Left lung (tissue), 10 donors: ENCODE results near the gene CRCP. TPM values are rescaled to one million over a fixed set of nuclear protein-coding genes. Genes with fewer than 3 reads are reported as not detected.

ENCODE experiments used
- ATAC-seq: fragments of 200-7000 bp; cut with Tn5 transposase; one replicate; pipeline ENCODE4 v1.9.1; 2020; ENCODE audit warnings: moderate library complexity
- DNase-seq, 4 donors: peaks; one replicate each; pipeline ENCODE4 v3.0.0-alpha.2; 2013 to 2020
- H3K27ac ChIP-seq, 2 donors: fragments of 200-600 bp; sonication (generic) in 1 of 2; one replicate each; pipeline versions ENCODE4 v1.5.0 to v1.8.0; 2020 to 2021
- H3K27me3 ChIP-seq, 2 donors: fragments of 200-600 bp; sonication (generic) in 1 of 2; one replicate each; pipeline versions ENCODE4 v1.5.0 to v1.8.0; 2020 to 2021
- H3K36me3 ChIP-seq, 2 donors: fragments of 200-600 bp; sonication (generic) in 1 of 2; one replicate each; pipeline versions ENCODE4 v1.5.0 to v1.8.0; 2020 to 2021
- H3K4me1 ChIP-seq, 2 donors: fragments of 200-600 bp; one replicate each; pipeline ENCODE4 v1.8.0; 2021
- H3K4me3 ChIP-seq, 2 donors: fragments of 200-600 bp; sonication (generic) in 1 of 2; one replicate each; pipeline versions ENCODE4 v1.5.0 to v1.8.0; 2020 to 2021; ENCODE audit warnings: mild to moderate bottlenecking in 1 of 2
- H3K9me3 ChIP-seq, 2 donors: fragments of 200-600 bp; sonication (generic) in 1 of 2; one replicate each; pipeline versions ENCODE4 v1.5.0 to v1.8.0; 2020 to 2021
- intact Hi-C, 2 donors: fragments of 100-400 bp; cut with DNase I; formaldehyde crosslinking; loops; one replicate each; pipeline versions ENCODE4 v1.11.2 to v1.14.2; 2022
- polyA plus RNA-seq, 6 donors: library from polyadenylated mRNA; unstranded; fragments of 120-200 nt; gene quantifications; one replicate each; pipeline ENCODE4 v1.2.1, GENCODE V29; 2013; ENCODE audit not compliant: insufficient read length in 6 of 6
- total RNA-seq, 2 donors: library from RNA; stranded (reverse); fragmentation: NEBNext Ultra II Directional; extraction: Animal tissue kit (Norgen Biotek cat#: 25700); gene quantifications; one replicate each; pipeline ENCODE4 v1.2.1, GENCODE V29; 2021
- TF ChIP-seq, protein P1 (sequence below), 2 donors: fragments of 200-600 bp; sonication (generic) in 1 of 2; IDR thresholded peaks; one replicate each; pipeline versions ENCODE4 v1.5.0 to v1.8.0; 2021; ENCODE audit warnings: antibody characterized with exemption in 2 of 2
- donor health status: DM: no; HTN: yes; CAD: no.
- donor health status: DM: no; HTN: no; CAD: no.

CRCP gene
- total and polyA plus RNA-seq, 8 donors = 27.1 to 36.0 (median 33.9) TPM

DNA sequence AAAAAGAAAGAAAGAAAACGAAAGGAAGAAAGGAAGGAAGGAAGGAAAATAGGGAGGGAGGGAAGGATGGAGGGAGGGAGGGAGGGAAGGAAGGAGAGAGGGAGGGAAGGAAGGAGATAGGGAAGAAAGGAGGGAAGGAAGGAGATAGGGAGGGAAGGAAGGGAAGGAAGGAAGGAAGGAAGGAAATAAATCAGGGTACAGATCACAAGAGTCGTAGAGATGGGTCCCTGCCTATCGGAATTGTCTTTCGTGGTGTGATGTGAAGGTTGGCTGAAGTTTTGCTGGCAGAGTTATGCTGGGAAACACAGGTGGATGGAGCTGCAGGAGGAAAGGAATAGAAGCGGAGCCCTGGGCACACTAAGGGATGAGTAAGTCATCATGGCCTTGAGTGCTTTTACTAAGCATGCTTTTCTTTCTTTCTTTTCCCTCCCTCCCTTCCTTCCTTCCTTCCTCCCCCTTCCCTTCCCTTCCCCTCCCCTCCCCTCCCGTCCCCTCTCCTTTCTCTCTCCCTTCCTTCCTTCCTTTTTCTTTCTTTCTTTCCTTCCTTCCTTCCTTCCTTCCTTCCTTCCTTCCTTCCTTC lies 78.6 kb downstream of the CRCP start:
- TF ChIP-seq, protein P1, sequence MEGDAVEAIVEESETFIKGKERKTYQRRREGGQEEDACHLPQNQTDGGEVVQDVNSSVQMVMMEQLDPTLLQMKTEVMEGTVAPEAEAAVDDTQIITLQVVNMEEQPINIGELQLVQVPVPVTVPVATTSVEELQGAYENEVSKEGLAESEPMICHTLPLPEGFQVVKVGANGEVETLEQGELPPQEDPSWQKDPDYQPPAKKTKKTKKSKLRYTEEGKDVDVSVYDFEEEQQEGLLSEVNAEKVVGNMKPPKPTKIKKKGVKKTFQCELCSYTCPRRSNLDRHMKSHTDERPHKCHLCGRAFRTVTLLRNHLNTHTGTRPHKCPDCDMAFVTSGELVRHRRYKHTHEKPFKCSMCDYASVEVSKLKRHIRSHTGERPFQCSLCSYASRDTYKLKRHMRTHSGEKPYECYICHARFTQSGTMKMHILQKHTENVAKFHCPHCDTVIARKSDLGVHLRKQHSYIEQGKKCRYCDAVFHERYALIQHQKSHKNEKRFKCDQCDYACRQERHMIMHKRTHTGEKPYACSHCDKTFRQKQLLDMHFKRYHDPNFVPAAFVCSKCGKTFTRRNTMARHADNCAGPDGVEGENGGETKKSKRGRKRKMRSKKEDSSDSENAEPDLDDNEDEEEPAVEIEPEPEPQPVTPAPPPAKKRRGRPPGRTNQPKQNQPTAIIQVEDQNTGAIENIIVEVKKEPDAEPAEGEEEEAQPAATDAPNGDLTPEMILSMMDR (IDR thresholded peaks at IDR 0.05) = no peak
- no peak overlapping the region for H3K27ac ChIP-seq
- intact Hi-C loops = no loop called here
- no peaks in the 10 kb centered on the region for H3K4me1 ChIP-seq
- ATAC-seq (no peak), DNase-seq (no peak)
- no peaks in the 10 kb centered on the region for H3K9me3 ChIP-seq
- H3K36me3 ChIP-seq = no peaks in the 10 kb centered on the region
- H3K4me3 ChIP-seq = no peak overlapping the region
- H3K27me3 ChIP-seq = no peaks in the 10 kb centered on the region

DNA sequence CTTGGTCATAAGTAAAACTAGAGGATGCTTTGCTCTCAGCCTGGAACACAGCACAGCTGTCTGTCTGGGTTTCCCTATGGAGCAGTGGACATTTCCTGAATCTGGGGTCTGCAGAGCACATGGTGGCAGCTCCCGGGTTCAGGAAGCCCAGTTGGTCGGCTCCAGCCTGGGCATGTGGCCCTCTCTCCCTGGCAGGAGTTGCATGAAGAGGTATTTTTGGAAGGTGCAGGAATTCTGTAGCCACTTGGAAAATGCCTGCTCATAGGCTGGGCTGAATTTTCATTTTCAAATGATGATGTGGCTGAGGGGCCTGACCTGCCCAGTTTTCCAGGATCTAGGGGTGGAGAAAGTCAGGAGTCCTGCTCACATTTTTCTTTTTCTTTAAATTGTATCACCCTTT lies 83.8 kb downstream of the CRCP start:
- peaks cover 0 to 3% of the 10 kb centered on the region in 2 donors for H3K27me3 ChIP-seq
- no peaks in the 10 kb centered on the region for H3K4me1 ChIP-seq
- TF ChIP-seq, protein P1 (IDR thresholded peaks at IDR 0.05) = no peak
- H3K36me3 ChIP-seq = no peaks in the 10 kb centered on the region
- no peak overlapping the region for H3K4me3 ChIP-seq
- H3K9me3 ChIP-seq = no peaks in the 10 kb centered on the region
- no peak overlapping the region for H3K27ac ChIP-seq
- intact Hi-C loops = no loop called here
- ATAC-seq = no peak
- DNase-seq = no peak

DNA sequence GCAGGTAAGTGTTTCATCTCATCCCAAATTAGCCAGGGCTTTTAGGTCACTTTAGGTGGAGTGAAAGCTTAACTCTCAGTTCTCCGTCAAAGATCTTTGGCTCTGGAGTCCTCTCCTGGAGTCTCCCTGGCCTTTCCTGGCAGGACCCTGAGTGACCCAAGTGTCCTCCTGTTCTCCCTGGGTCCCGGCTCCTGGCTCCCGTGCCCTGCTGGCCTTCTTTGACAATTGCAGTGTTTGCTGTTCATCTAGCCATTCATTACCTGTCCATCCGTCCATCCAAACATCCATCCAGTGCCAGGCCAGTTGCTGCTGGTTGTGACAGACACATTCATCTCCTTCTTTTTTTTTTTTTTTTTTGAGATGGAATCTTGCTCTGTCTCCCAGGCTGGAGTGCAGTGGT lies 84.3 kb downstream of the CRCP start:
- intact Hi-C loops = no loop called here

DNA sequence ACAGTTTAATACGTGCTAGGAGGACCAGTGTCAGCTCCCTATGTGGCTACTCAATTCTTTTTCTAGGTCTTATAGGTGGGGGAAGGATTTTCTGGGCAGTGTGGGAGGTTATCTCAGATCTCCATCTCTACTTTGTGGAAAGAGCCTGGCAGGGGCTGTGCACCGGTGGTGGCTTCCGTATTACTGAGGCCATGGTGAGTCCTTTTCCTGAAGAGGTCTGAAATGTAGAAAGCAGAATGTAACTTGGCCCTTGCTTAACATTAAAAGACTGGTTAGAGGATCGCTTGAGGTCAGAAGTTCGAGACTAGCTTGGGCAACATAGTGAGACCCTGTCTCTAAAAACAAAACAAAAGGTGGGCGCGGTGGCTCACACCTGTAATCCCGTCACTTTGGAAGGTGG lies 87.8 kb downstream of the CRCP start:
- Histone ChIP-seq H3K4me3 (no peak overlapping the region), H3K27ac (no peak overlapping the region), H3K36me3 (no peaks in the 10 kb centered on the region), H3K4me1 (peaks cover 0 to 12% of the 10 kb centered on the region in 2 donors), H3K9me3 (no peaks in the 10 kb centered on the region), H3K27me3 (peaks cover 0 to 39% of the 10 kb centered on the region in 2 donors)
- DNase-seq (no peak), ATAC-seq (no peak)
- TF ChIP-seq, protein P1 (IDR thresholded peaks at IDR 0.05) = no peak
- intact Hi-C loops = no loop called here

More for the DNA sequence above, 84.3 kb downstream of the CRCP start:
- H3K27ac ChIP-seq = no peak overlapping the region
- no peak for DNase-seq
- no peaks in the 10 kb centered on the region for H3K4me1 ChIP-seq
- H3K4me3 ChIP-seq = no peak overlapping the region
- H3K36me3 ChIP-seq = no peaks in the 10 kb centered on the region
- ATAC-seq = no peak
- peaks cover 0 to 8% of the 10 kb centered on the region in 2 donors for H3K27me3 ChIP-seq
- TF ChIP-seq, protein P1 (IDR thresholded peaks at IDR 0.05) = no peak
- no peaks in the 10 kb centered on the region for H3K9me3 ChIP-seq

Other genes starting within 250 kb of the CRCP start
- gene VKORC1L1, start 241.8 kb upstream of the CRCP start, total RNA-seq = 10 to 100 TPM; 37.6 to 49.6 TPM
- gene VKORC1L1, start 241.8 kb upstream of the CRCP start, polyA plus RNA-seq = 10 to 100 TPM; 32.4 to 48.8 (median 37.6) TPM
- gene GUSB, start 132.6 kb upstream of the CRCP start, total RNA-seq = 10 to 100 TPM; 54.7 to 71.5 TPM
- 10 to 100 TPM; 63.4 to 76.9 (median 69.0) TPM for gene GUSB, start 132.6 kb upstream of the CRCP start, polyA plus RNA-seq
- 10 to 100 TPM; 49.0 to 50.6 TPM for gene ASL, start 39.0 kb upstream of the CRCP start, total RNA-seq
- 10 to 100 TPM; 24.4 to 36.3 (median 25.6) TPM for gene ASL, start 39.0 kb upstream of the CRCP start, polyA plus RNA-seq
- gene TPST1, start 90.5 kb downstream of the CRCP start, total RNA-seq = 10 to 100 TPM; 30.5 to 45.6 TPM
- 10 to 100 TPM; 43.3 to 64.1 (median 52.4) TPM for gene TPST1, start 90.5 kb downstream of the CRCP start, polyA plus RNA-seq